SK-N-SH (cell line): ENCODE measurements around the gene FSD1. TPM values are rescaled to one million over a fixed set of nuclear protein-coding genes. Genes with fewer than 3 reads are reported as not detected.

Experiments used
- CTCF ChIA-PET: fragments of 300-600, 350-600 bp; formaldehyde crosslinking; extraction: SDS; loops from one replicate; lab custom pipeline; 2021; lab: Yijun Ruan, JAX
- POLR2A ChIA-PET: fragments of 350-600 bp; sonication (Branson Sonifier 250); formaldehyde crosslinking; extraction: SDS; loops from one replicate; lab custom pipeline; 2020; ENCODE audit warnings: antibody characterized with exemption, inconsistent platforms; lab: Yijun Ruan, JAX
- DNase-seq: peaks from one replicate; pipeline ENCODE4 v3.0.0; 2012
- H2AFZ ChIP-seq: fragments of 200-600 bp; sonication (generic); 2 replicates; pipeline ENCODE4 v1.8.1; 2016; ENCODE audit warnings: antibody characterized with exemption, mild to moderate bottlenecking, low read depth
- H3F3A ChIP-seq: fragments of 200-600 bp; sonication (generic); replicated peaks from 2 replicates; pipeline ENCODE3; 2016; ENCODE audit warnings: antibody characterized with exemption, mild to moderate bottlenecking; ENCODE audit not compliant: insufficient read depth
- H3K27ac ChIP-seq, 2 experiments: fragments of 200-500 bp in 1 of 2; fragments of 200-600 bp in 1 of 2; sonication (Bioruptor generic) in 1 of 2; sonication (generic), shearing (Covaris generic) in 1 of 2; 2 replicates each; pipeline versions ENCODE4 v1.5.1 to v1.6.1; 2014 to 2016; ENCODE audit warnings: low read depth in 2 of 2, inconsistent platforms in 1 of 2, low read length in 1 of 2, mild to moderate bottlenecking in 1 of 2, mixed read lengths in 1 of 2
- H3K27me3 ChIP-seq: fragments of 200-600 bp; sonication (generic), shearing (Covaris generic); 2 replicates; pipeline ENCODE4 v1.6.1; 2016; ENCODE audit warnings: mixed run types; ENCODE audit not compliant: insufficient read depth
- H3K36me3 ChIP-seq, 2 experiments: fragments of 200-500 bp in 1 of 2; fragments of 200-600 bp in 1 of 2; sonication (Bioruptor generic) in 1 of 2; sonication (generic) in 1 of 2; replicated peaks in 1 of 2; 2 replicates each; pipeline versions ENCODE3 to v1.5.1; 2014 to 2016; ENCODE audit warnings: low read length in 1 of 2, mild to moderate bottlenecking in 1 of 2; ENCODE audit not compliant: insufficient read depth in 2 of 2, control insufficient read depth in 1 of 2
- H3K4me1 ChIP-seq, 2 experiments: fragments of 200-500 bp in 1 of 2; fragments of 200-600 bp in 1 of 2; sonication (Bioruptor generic) in 1 of 2; sonication (generic), shearing (Covaris generic) in 1 of 2; 2 replicates each; pipeline versions ENCODE4 v1.5.1 to v1.6.1; 2014 to 2016; ENCODE audit warnings: low read depth in 1 of 2, low read length in 1 of 2, mixed run types in 1 of 2; ENCODE audit not compliant: insufficient read depth in 2 of 2, control insufficient read depth in 1 of 2
- H3K4me2 ChIP-seq: fragments of 200-600 bp; sonication (generic), shearing (Covaris generic); 2 replicates; pipeline ENCODE4 v1.6.1; 2017; ENCODE audit warnings: mixed run types
- H3K4me3 ChIP-seq, 2 experiments: fragments of 200-500 bp in 1 of 2; fragments of 200-600 bp in 1 of 2; sonication (Bioruptor generic) in 1 of 2; sonication (generic), shearing (Covaris generic) in 1 of 2; 2 replicates each; pipeline versions ENCODE4 v1.5.1 to v1.8.1; 2014 to 2016; ENCODE audit warnings: low read depth in 2 of 2, inconsistent platforms in 1 of 2, low read length in 1 of 2, mild to moderate bottlenecking in 1 of 2, mixed read lengths in 1 of 2, moderate library complexity in 1 of 2
- H3K79me2 ChIP-seq: fragments of 200-600 bp; sonication (generic); 2 replicates; pipeline ENCODE4 v1.8.1; 2017; ENCODE audit warnings: mild to moderate bottlenecking; ENCODE audit not compliant: insufficient read depth
- H3K9ac ChIP-seq: fragments of 200-600 bp; sonication (generic); 2 replicates; pipeline ENCODE4 v1.6.1; 2017; ENCODE audit warnings: mixed run types
- H3K9me2 ChIP-seq: fragments of 200-600 bp; sonication (generic); 2 replicates; pipeline ENCODE4 v1.6.1; 2017; ENCODE audit warnings: mixed run types
- H3K9me3 ChIP-seq: fragments of 200-600 bp; sonication (generic); 2 replicates; pipeline ENCODE4 v1.6.1; 2017; ENCODE audit warnings: mixed run types, mild to moderate bottlenecking, moderate library complexity
- H4K20me1 ChIP-seq: fragments of 200-600 bp; sonication (generic); 2 replicates; pipeline ENCODE4 v1.6.1; 2017; ENCODE audit warnings: mild to moderate bottlenecking, mixed run types; ENCODE audit not compliant: insufficient read depth
- CHD2 ChIP-seq: fragments of 150-350 bp; IDR thresholded peaks from 2 replicates; pipeline ENCODE4 v1.6.1; 2018; ENCODE audit warnings: low read length; ENCODE audit not compliant: partially characterized antibody
- FOSL2 ChIP-seq: IDR thresholded peaks from 2 replicates; pipeline ENCODE4 v1.4.0; 2012; ENCODE audit warnings: low read depth, mild to moderate bottlenecking, moderate library complexity, borderline replicate concordance
- FOXM1 ChIP-seq: IDR thresholded peaks from 2 replicates; pipeline ENCODE4 v1.4.0; 2012; ENCODE audit warnings: low read depth, mild to moderate bottlenecking
- GABPA ChIP-seq: IDR thresholded peaks from 2 replicates; pipeline ENCODE4 v1.4.0; 2012; ENCODE audit warnings: low read depth, mild to moderate bottlenecking
- JUND ChIP-seq: IDR thresholded peaks from 2 replicates; pipeline ENCODE4 v1.4.0; 2012
- MAX ChIP-seq: IDR thresholded peaks from 2 replicates; pipeline ENCODE4 v1.4.0; 2012; ENCODE audit warnings: low read depth
- NRF1 ChIP-seq: IDR thresholded peaks from 2 replicates; pipeline ENCODE4 v1.6.1; 2012; ENCODE audit warnings: low read depth, mild to moderate bottlenecking, low read length
- PBX3 ChIP-seq: IDR thresholded peaks from 2 replicates; pipeline ENCODE4; 2012
- POLR2AphosphoS5 ChIP-seq: IDR thresholded peaks from 2 replicates; pipeline ENCODE4 v1.6.1; 2012; ENCODE audit warnings: low read depth, low read length
- RCOR1 ChIP-seq: fragments of 150-350 bp; IDR thresholded peaks from 2 replicates; pipeline ENCODE4 v1.6.1; 2017; ENCODE audit warnings: antibody characterized with exemption, low read length
- REST ChIP-seq: IDR thresholded peaks from 2 replicates; pipeline ENCODE4 v1.6.1; 2012; ENCODE audit warnings: mild to moderate bottlenecking, low read depth, low read length, moderate library complexity
- RFX5 ChIP-seq: IDR thresholded peaks from 2 replicates; pipeline ENCODE4 v1.6.1; 2012; ENCODE audit warnings: mild to moderate bottlenecking, improper control_type of control experiment, low read length
- RXRA ChIP-seq: IDR thresholded peaks from 2 replicates; pipeline ENCODE4 v1.4.0; 2012; ENCODE audit warnings: low read depth, mild to moderate bottlenecking, borderline replicate concordance
- SIN3A ChIP-seq: IDR thresholded peaks from 2 replicates; pipeline ENCODE4 v1.6.1; 2012; ENCODE audit warnings: low read depth, mild to moderate bottlenecking, low read length, moderate library complexity, borderline replicate concordance
- TAF1 ChIP-seq: IDR thresholded peaks from 2 replicates; pipeline ENCODE4 v1.6.1; 2012; ENCODE audit warnings: low read depth, mild to moderate bottlenecking, low read length, moderate library complexity, borderline replicate concordance
- TEAD4 ChIP-seq: IDR thresholded peaks from 2 replicates; pipeline ENCODE4 v1.4.0; 2012; ENCODE audit warnings: mild to moderate bottlenecking, borderline replicate concordance; ENCODE audit not compliant: insufficient read depth
- USF1 ChIP-seq: IDR thresholded peaks from 2 replicates; pipeline ENCODE4 v1.4.0; 2012; ENCODE audit warnings: low read depth, borderline replicate concordance
- YY1 ChIP-seq: IDR thresholded peaks from 2 replicates; pipeline ENCODE4 v1.4.0; 2012; ENCODE audit warnings: low read depth, mild to moderate bottlenecking
- ZBTB33 ChIP-seq: IDR thresholded peaks from 2 replicates; pipeline ENCODE4 v1.4.0; 2012; ENCODE audit warnings: low read depth, borderline replicate concordance
- WGBS: methylation state at CpG from one replicate; pipeline ENCODE4 v1.1.6; 2017; ENCODE audit warnings: low lambda C conversion rate; 5-methylcytosine and 5-hydroxymethylcytosine counted together
- polyA plus RNA-seq, 3 experiments: library from polyadenylated mRNA; depleted of rRNA; stranded (reverse); fragments of >200 nt; gene quantifications; 2 replicates each; pipeline ENCODE4 v1.2.3, GENCODE V29; 2012

The FSD1 gene
- polyA plus RNA-seq, 1 of the 3 experiments (the other 2 are of a cell fraction), result 49.0 TPM

GRCh38 chr19:4292515-4292914, 11.9 kb upstream of the FSD1 start (continued):
- no peak for TF ChIP-seq REST
- TF ChIP-seq TAF1, result no peak
- no peak for TF ChIP-seq RXRA
- TF ChIP-seq GABPA, result no peak
- TF ChIP-seq FOSL2, result no peak

GRCh38 chr19:4294389-4294788, 10.0 kb upstream of the FSD1 start:
- Histone ChIP-seq H3F3A (no peaks in the 10 kb centered on the region), H3K4me1 (peaks cover 0 to 17% of the 10 kb centered on the region in 2 experiments; a peak in 1 of 4 replicates), H3K79me2 (no peaks in the 10 kb centered on the region), H2AFZ (no peak overlapping the region), H3K36me3 (no peaks in the 10 kb centered on the region), H3K4me3 (no peak overlapping the region), H3K27ac (no peak overlapping the region), H3K9me2 (no peaks in the 10 kb centered on the region), H3K9me3 (no peaks in the 10 kb centered on the region), H4K20me1 (no peaks in the 10 kb centered on the region), H3K4me2 (no peak overlapping the region), H3K27me3 (no peaks in the 10 kb centered on the region), H3K9ac (no peak overlapping the region)
- WGBS, result 84% methylated on average over 10 of the region's 10 CpGs
- TF ChIP-seq SIN3A (no peak), ZBTB33 (no peak), YY1 (no peak), MAX (no peak), RFX5 (no peak), RCOR1 (no peak), TEAD4 (no peak), PBX3 (no peak), FOXM1 (no peak), NRF1 (no peak), JUND (no peak), USF1 (no peak), CHD2 (no peak), POLR2AphosphoS5 (no peak), FOSL2 (no peak)
- ChIA-PET POLR2A (no interaction called here), CTCF (interaction anchor here (0.7 to 2.2 kb wide), 2 partner anchors 47 to 59 kb away, joined by 3 to 7 read pairs; partner anchors contain the start of gene YJU2)
- DNase-seq, result peak; percentile 20
